SK-N-SH (cell line): ENCODE measurements around the gene ADAR. TPM values are rescaled to one million over a fixed set of nuclear protein-coding genes. Genes with fewer than 3 reads are reported as not detected.

Source experiments
- CTCF ChIA-PET: fragments of 300-600, 350-600 bp; formaldehyde crosslinking; extraction: SDS; loops from one replicate; lab custom pipeline; 2021; lab: Yijun Ruan, JAX
- POLR2A ChIA-PET: fragments of 350-600 bp; sonication (Branson Sonifier 250); formaldehyde crosslinking; extraction: SDS; loops from one replicate; lab custom pipeline; 2020; ENCODE audit warnings: antibody characterized with exemption, inconsistent platforms; lab: Yijun Ruan, JAX
- DNase-seq: peaks from one replicate; pipeline ENCODE4 v3.0.0; 2012
- H2AFZ ChIP-seq: fragments of 200-600 bp; sonication (generic); 2 replicates; pipeline ENCODE4 v1.8.1; 2016; ENCODE audit warnings: antibody characterized with exemption, mild to moderate bottlenecking, low read depth
- H3F3A ChIP-seq: fragments of 200-600 bp; sonication (generic); replicated peaks from 2 replicates; pipeline ENCODE3; 2016; ENCODE audit warnings: antibody characterized with exemption, mild to moderate bottlenecking; ENCODE audit not compliant: insufficient read depth
- H3K27ac ChIP-seq, 2 experiments: fragments of 200-500 bp in 1 of 2; fragments of 200-600 bp in 1 of 2; sonication (Bioruptor generic) in 1 of 2; sonication (generic), shearing (Covaris generic) in 1 of 2; 2 replicates each; pipeline versions ENCODE4 v1.5.1 to v1.6.1; 2014 to 2016; ENCODE audit warnings: low read depth in 2 of 2, inconsistent platforms in 1 of 2, low read length in 1 of 2, mild to moderate bottlenecking in 1 of 2, mixed read lengths in 1 of 2
- H3K27me3 ChIP-seq: fragments of 200-600 bp; sonication (generic), shearing (Covaris generic); 2 replicates; pipeline ENCODE4 v1.6.1; 2016; ENCODE audit warnings: mixed run types; ENCODE audit not compliant: insufficient read depth
- H3K36me3 ChIP-seq, 2 experiments: fragments of 200-500 bp in 1 of 2; fragments of 200-600 bp in 1 of 2; sonication (Bioruptor generic) in 1 of 2; sonication (generic) in 1 of 2; replicated peaks in 1 of 2; 2 replicates each; pipeline versions ENCODE3 to v1.5.1; 2014 to 2016; ENCODE audit warnings: low read length in 1 of 2, mild to moderate bottlenecking in 1 of 2; ENCODE audit not compliant: insufficient read depth in 2 of 2, control insufficient read depth in 1 of 2
- H3K4me1 ChIP-seq, 2 experiments: fragments of 200-500 bp in 1 of 2; fragments of 200-600 bp in 1 of 2; sonication (Bioruptor generic) in 1 of 2; sonication (generic), shearing (Covaris generic) in 1 of 2; 2 replicates each; pipeline versions ENCODE4 v1.5.1 to v1.6.1; 2014 to 2016; ENCODE audit warnings: low read depth in 1 of 2, low read length in 1 of 2, mixed run types in 1 of 2; ENCODE audit not compliant: insufficient read depth in 2 of 2, control insufficient read depth in 1 of 2
- H3K4me2 ChIP-seq: fragments of 200-600 bp; sonication (generic), shearing (Covaris generic); 2 replicates; pipeline ENCODE4 v1.6.1; 2017; ENCODE audit warnings: mixed run types
- H3K4me3 ChIP-seq, 2 experiments: fragments of 200-500 bp in 1 of 2; fragments of 200-600 bp in 1 of 2; sonication (Bioruptor generic) in 1 of 2; sonication (generic), shearing (Covaris generic) in 1 of 2; 2 replicates each; pipeline versions ENCODE4 v1.5.1 to v1.8.1; 2014 to 2016; ENCODE audit warnings: low read depth in 2 of 2, inconsistent platforms in 1 of 2, low read length in 1 of 2, mild to moderate bottlenecking in 1 of 2, mixed read lengths in 1 of 2, moderate library complexity in 1 of 2
- H3K79me2 ChIP-seq: fragments of 200-600 bp; sonication (generic); 2 replicates; pipeline ENCODE4 v1.8.1; 2017; ENCODE audit warnings: mild to moderate bottlenecking; ENCODE audit not compliant: insufficient read depth
- H3K9ac ChIP-seq: fragments of 200-600 bp; sonication (generic); 2 replicates; pipeline ENCODE4 v1.6.1; 2017; ENCODE audit warnings: mixed run types
- H3K9me2 ChIP-seq: fragments of 200-600 bp; sonication (generic); 2 replicates; pipeline ENCODE4 v1.6.1; 2017; ENCODE audit warnings: mixed run types
- H3K9me3 ChIP-seq: fragments of 200-600 bp; sonication (generic); 2 replicates; pipeline ENCODE4 v1.6.1; 2017; ENCODE audit warnings: mixed run types, mild to moderate bottlenecking, moderate library complexity
- H4K20me1 ChIP-seq: fragments of 200-600 bp; sonication (generic); 2 replicates; pipeline ENCODE4 v1.6.1; 2017; ENCODE audit warnings: mild to moderate bottlenecking, mixed run types; ENCODE audit not compliant: insufficient read depth
- ELF1 ChIP-seq: IDR thresholded peaks from 2 replicates; pipeline ENCODE4 v1.4.0; 2012
- FOSL2 ChIP-seq: IDR thresholded peaks from 2 replicates; pipeline ENCODE4 v1.4.0; 2012; ENCODE audit warnings: low read depth, mild to moderate bottlenecking, moderate library complexity, borderline replicate concordance
- FOXM1 ChIP-seq: IDR thresholded peaks from 2 replicates; pipeline ENCODE4 v1.4.0; 2012; ENCODE audit warnings: low read depth, mild to moderate bottlenecking
- MXI1 ChIP-seq: IDR thresholded peaks from 2 replicates; pipeline ENCODE4 v1.6.1; 2012; ENCODE audit warnings: mild to moderate bottlenecking, low read depth, low read length, improper control_type of control experiment
- POLR2AphosphoS5 ChIP-seq: IDR thresholded peaks from 2 replicates; pipeline ENCODE4 v1.6.1; 2012; ENCODE audit warnings: low read depth, low read length
- RCOR1 ChIP-seq: fragments of 150-350 bp; IDR thresholded peaks from 2 replicates; pipeline ENCODE4 v1.6.1; 2017; ENCODE audit warnings: antibody characterized with exemption, low read length
- RFX5 ChIP-seq: IDR thresholded peaks from 2 replicates; pipeline ENCODE4 v1.6.1; 2012; ENCODE audit warnings: mild to moderate bottlenecking, improper control_type of control experiment, low read length
- TAF1 ChIP-seq: IDR thresholded peaks from 2 replicates; pipeline ENCODE4 v1.6.1; 2012; ENCODE audit warnings: low read depth, mild to moderate bottlenecking, low read length, moderate library complexity, borderline replicate concordance
- YY1 ChIP-seq: IDR thresholded peaks from 2 replicates; pipeline ENCODE4 v1.4.0; 2012; ENCODE audit warnings: low read depth, mild to moderate bottlenecking
- WGBS: methylation state at CpG from one replicate; pipeline ENCODE4 v1.1.6; 2017; ENCODE audit warnings: low lambda C conversion rate; 5-methylcytosine and 5-hydroxymethylcytosine counted together
- polyA plus RNA-seq, 3 experiments: library from polyadenylated mRNA; depleted of rRNA; stranded (reverse); fragments of >200 nt; gene quantifications; 2 replicates each; pipeline ENCODE4 v1.2.3, GENCODE V29; 2012
- TF ChIP-seq, protein P1 (sequence below): IDR thresholded peaks from 2 replicates; pipeline ENCODE4; 2012
- TF ChIP-seq, protein P2 (sequence below): IDR thresholded peaks from 2 replicates; pipeline ENCODE4 v1.4.0; 2012; ENCODE audit warnings: low read depth
- TF ChIP-seq, protein P3 (sequence below): fragments of 200-600 bp; sonication (generic); IDR thresholded peaks from 2 replicates; pipeline ENCODE4 v1.6.1; 2017; ENCODE audit warnings: antibody characterized with exemption, mild to moderate bottlenecking, moderate library complexity

ADAR gene
- polyA plus RNA-seq, 1 of the 3 experiments (the other 2 are of a cell fraction), result 61.1 TPM

DNA sequence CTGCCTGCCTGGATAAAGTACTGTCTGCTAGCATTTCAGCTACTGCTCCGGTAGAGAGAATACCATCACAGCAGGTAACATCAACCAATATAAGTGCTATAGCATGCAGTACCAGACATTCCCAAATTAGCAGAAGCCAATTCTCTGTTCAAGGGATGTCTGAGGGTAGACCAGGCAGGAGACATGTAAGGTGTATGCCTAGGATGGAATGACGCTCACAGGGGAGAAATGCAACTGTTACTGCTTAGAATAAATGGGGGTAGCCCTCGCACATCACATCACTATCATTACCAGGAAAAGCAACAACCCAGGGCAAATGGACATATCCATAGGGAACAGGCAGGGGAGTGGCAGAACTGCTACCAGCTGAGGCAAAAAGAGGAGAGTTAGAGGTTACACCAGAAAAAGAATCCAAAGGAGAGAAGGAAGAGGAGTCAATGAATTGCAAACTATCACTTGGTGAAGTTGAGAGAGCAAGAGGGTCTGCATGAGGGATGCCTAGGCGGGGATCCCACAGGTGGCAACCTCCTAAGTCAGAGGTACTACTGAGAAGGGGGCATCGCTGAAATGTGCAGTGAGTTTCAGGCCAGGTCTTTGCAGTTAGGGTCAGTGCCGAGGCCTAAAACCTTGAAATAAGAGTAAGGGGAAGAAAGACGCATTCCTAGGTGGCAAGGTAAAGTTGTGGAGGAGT lies 50.6 kb downstream of the ADAR start:
- Histone ChIP-seq H2AFZ (no peak overlapping the region), H3K9me2 (no peaks in the 10 kb centered on the region), H4K20me1 (peaks cover 18% of the 10 kb centered on the region; the same call in 1 of the 2 replicates), H3K27ac (peak overlapping the region in 1 of 2 experiments; percentile 80; a peak in 1 of 4 replicates), H3K4me1 (peaks cover 7 to 32% of the 10 kb centered on the region in 2 experiments; a peak in 2 of 4 replicates), H3K4me2 (peak overlapping the region; percentile 92), H3K9me3 (no peaks in the 10 kb centered on the region), H3F3A (peaks cover 6% of the 10 kb centered on the region), H3K9ac (peak overlapping the region; percentile 83), H3K79me2 (peaks cover 39% of the 10 kb centered on the region), H3K27me3 (no peaks in the 10 kb centered on the region), H3K36me3 (peaks cover 30 to 39% of the 10 kb centered on the region in 2 experiments), H3K4me3 (peak overlapping the region; percentile 87 to 94)
- CTCF ChIA-PET, result interaction anchor here (0.8 to 5.4 kb wide), 5 partner anchors 11 to 78 kb away, joined by 3 to 63 read pairs (median 6); no protein-coding TSS in a partner anchor
- TF ChIP-seq POLR2AphosphoS5, result no peak
- TF ChIP-seq, protein P1, sequence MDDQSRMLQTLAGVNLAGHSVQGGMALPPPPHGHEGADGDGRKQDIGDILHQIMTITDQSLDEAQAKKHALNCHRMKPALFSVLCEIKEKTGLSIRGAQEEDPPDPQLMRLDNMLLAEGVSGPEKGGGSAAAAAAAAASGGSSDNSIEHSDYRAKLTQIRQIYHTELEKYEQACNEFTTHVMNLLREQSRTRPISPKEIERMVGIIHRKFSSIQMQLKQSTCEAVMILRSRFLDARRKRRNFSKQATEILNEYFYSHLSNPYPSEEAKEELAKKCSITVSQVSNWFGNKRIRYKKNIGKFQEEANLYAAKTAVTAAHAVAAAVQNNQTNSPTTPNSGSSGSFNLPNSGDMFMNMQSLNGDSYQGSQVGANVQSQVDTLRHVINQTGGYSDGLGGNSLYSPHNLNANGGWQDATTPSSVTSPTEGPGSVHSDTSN, result no peak
- TF ChIP-seq MXI1, result no peak
- TF ChIP-seq, protein P2, sequence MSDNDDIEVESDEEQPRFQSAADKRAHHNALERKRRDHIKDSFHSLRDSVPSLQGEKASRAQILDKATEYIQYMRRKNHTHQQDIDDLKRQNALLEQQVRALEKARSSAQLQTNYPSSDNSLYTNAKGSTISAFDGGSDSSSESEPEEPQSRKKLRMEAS, result no peak
- no peak for TF ChIP-seq RFX5
- no peak for TF ChIP-seq YY1
- no peak for TF ChIP-seq FOXM1
- TF ChIP-seq, protein P3, sequence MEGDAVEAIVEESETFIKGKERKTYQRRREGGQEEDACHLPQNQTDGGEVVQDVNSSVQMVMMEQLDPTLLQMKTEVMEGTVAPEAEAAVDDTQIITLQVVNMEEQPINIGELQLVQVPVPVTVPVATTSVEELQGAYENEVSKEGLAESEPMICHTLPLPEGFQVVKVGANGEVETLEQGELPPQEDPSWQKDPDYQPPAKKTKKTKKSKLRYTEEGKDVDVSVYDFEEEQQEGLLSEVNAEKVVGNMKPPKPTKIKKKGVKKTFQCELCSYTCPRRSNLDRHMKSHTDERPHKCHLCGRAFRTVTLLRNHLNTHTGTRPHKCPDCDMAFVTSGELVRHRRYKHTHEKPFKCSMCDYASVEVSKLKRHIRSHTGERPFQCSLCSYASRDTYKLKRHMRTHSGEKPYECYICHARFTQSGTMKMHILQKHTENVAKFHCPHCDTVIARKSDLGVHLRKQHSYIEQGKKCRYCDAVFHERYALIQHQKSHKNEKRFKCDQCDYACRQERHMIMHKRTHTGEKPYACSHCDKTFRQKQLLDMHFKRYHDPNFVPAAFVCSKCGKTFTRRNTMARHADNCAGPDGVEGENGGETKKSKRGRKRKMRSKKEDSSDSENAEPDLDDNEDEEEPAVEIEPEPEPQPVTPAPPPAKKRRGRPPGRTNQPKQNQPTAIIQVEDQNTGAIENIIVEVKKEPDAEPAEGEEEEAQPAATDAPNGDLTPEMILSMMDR, result no peak
- TF ChIP-seq FOSL2, result no peak
- TF ChIP-seq TAF1, result no peak
- no peak for TF ChIP-seq ELF1
- no peak for TF ChIP-seq RCOR1
- 4% methylated on average over 7 of the region's 7 CpGs for WGBS
- DNase-seq, result no peak
- POLR2A ChIA-PET, result no interaction called here

DNA sequence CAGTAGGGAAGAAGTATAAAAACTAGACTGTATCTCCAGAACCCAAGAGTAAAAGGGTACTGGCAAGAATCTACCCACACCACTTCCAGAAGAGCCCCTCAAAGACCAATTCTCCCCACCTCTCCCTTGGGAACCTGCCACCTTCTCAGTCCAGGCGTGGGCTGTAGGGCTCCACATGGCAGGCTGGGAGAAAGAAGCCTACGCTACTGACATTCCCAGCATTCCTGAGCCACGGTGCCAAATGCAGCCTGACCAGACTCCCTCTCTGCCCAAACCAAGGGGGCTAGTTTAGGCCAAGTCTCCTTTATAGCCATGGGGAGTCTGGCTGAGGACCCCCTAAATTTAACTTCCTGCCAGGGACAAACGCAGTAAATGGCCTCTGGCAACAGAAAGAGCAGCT lies 51.6 kb downstream of the ADAR start:
- TF ChIP-seq, protein P1, result no peak
- TF ChIP-seq, protein P2, result peak; percentile 62
- peaks cover 9% of the 10 kb centered on the region for H3F3A ChIP-seq
- H3K9me2 ChIP-seq, result no peaks in the 10 kb centered on the region
- no peak overlapping the region for H2AFZ ChIP-seq
- H3K79me2 ChIP-seq, result peaks cover 39% of the 10 kb centered on the region
- H3K9ac ChIP-seq, result peak overlapping the region; percentile 83; the same call in 1 of the 2 replicates
- peak overlapping the region; percentile 87 to 94 for H3K4me3 ChIP-seq
- WGBS, result 23% methylated on average over 3 of the region's 4 CpGs
- H3K27me3 ChIP-seq, result no peaks in the 10 kb centered on the region
- peak overlapping the region; percentile 92 for H3K4me2 ChIP-seq
- H4K20me1 ChIP-seq, result peaks cover 18% of the 10 kb centered on the region; the same call in 1 of the 2 replicates
- no peaks in the 10 kb centered on the region for H3K9me3 ChIP-seq
- no peak overlapping the region; a peak in 1 of 4 replicates for H3K27ac ChIP-seq
- H3K36me3 ChIP-seq, result peaks cover 36 to 49% of the 10 kb centered on the region in 2 experiments
- DNase-seq, result no peak
- H3K4me1 ChIP-seq, result peaks cover 7 to 32% of the 10 kb centered on the region in 2 experiments; a peak in 2 of 4 replicates
- ChIA-PET POLR2A (no interaction called here), CTCF (interaction anchor here (1.1 to 5.4 kb wide), 5 partner anchors 10 to 461 kb away, joined by 3 to 63 read pairs (median 16); no protein-coding TSS in a partner anchor)
